Choroid plexus epithelial cell (primary cell): ENCODE results near the gene SPOUT1.

Experiments
- DNase-seq: peaks from one replicate; pipeline ENCODE4 v3.0.0-alpha.2; 2010; ENCODE audit warnings: low read depth
- H3K4me3 ChIP-seq: 2 replicates; pipeline ENCODE4 v1.5.1; 2011; ENCODE audit warnings: low read depth, mild to moderate bottlenecking, control low read depth, low read length, moderate library complexity
- CTCF ChIP-seq: conservative IDR thresholded peaks from 2 replicates; pipeline ENCODE4 v1.5.1; 2011; ENCODE audit warnings: low read depth, mild to moderate bottlenecking, control low read depth, inconsistent platforms, low read length, moderate library complexity

The SPOUT1 gene

GRCh38 chr9:128822407-128823042 lies 7.1 kb downstream of the SPOUT1 start:
- no peak for DNase-seq
- TF ChIP-seq CTCF = no peak
- H3K4me3 ChIP-seq = no peak overlapping the region

DNA sequence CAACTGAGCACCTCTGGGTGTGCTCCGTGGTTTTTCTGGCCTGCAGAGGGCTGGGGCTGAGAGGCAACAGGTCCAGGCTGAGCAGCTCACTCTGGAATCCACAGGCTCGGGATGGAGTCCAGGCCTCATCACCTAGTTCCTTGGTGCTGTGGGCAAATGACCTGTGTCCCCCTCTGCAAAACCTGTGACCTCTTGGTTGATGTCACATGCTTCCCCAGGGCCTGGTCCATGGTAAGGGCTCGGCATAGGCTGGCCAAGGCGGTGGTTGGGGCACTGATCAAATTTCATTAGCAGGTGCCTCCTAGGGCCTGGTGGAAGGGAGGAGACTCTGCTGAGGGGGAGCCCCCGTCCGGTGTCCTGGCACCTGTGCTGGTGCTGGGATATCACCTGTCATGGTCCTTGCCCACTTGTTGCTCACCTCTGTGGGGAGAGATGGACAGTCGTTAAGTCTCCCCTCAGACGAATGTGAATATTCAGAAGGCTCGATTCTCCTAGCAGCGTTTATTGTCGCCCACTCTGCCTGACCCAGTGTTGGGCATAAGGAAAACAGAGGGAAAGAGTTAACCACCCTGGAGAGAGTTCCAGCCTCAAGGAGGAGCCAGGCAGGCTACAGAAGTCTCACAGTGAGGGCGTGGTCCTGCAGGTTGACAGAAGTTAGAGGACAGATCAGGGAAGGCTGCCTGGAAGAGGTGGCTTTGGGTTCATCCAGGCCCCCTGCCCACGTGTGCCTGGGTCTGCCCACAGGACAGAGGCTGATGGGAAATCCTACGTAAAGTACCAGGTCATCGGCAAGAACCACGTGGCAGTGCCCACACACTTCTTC lies 7.8 kb downstream of the SPOUT1 start:
- no peak overlapping the region for H3K4me3 ChIP-seq
- no peak for DNase-seq
- TF ChIP-seq CTCF = no peak

GRCh38 chr9:128820665-128821583 lies 8.7 kb downstream of the SPOUT1 start:
- TF ChIP-seq CTCF = no peak
- no peak for DNase-seq
- H3K4me3 ChIP-seq = no peak overlapping the region

DNA sequence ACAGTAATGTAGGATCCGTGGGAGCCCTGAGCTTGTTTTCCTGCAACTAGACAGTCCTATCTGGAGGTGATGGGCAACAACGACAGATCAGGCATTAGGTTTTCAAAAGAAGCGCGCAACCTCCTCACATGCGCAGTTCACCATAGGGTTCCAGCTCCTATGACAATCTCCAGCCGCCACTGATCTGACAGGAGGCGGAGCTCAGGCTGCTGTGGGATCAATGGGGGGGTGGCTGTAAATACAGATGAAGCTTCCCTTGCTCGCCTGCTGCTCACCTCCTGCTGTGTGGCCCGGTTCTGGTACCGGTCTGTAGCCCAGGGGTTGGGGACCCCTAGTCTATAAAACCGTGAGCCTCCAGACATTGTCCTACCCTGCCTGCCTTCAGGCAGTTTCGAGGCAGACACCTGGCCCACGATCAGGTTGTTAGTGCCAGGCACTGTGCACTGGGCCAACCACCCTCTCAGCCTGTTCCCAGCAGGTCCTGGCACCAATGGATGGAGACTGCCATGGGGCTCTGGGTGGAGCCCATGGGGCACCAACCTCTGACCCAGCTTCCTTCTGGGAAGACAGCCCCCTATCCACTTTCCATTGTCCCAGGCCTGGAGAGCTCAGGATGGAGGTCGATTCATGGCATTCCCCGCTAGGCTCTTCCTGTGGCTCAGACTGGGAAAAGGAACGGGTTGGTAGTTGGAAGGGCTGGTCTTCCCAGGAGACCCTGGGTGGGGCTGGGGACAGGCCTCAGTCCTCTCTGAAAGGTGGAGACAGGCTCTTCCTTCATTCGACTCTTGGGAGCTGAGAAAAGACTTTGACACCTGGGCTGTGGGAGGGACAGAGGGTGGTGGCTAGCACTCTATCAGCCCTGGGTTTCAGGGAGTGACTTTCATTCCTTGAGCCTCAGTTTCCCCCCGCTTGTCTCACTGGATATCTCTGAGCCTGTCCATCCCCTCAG lies 9.6 kb downstream of the SPOUT1 start:
- H3K4me3 ChIP-seq = no peak overlapping the region
- TF ChIP-seq CTCF = no peak
- DNase-seq = peak; percentile 25

- TF ChIP-seq CTCF = no peak
- no peak for DNase-seq
- H3K4me3 ChIP-seq = peak overlapping the region; percentile 77
Measured at GRCh38 chr9:128818839-128819715, 10.5 kb downstream of the SPOUT1 start.
